Psoas muscle (tissue), 8 donors: Measurements from ENCODE around the gene SLC8A3. TPM values are rescaled to one million over a fixed set of nuclear protein-coding genes. Genes with fewer than 3 reads are reported as not detected.

ENCODE experiments used
- ATAC-seq, 4 donors: fragments of 200-7000 bp; cut with Tn5 transposase; one replicate each; pipeline ENCODE4 v1.9.1; 2020; ENCODE audit warnings: moderate library complexity in 3 of 4, mild to moderate bottlenecking in 2 of 4
- DNase-seq, 2 donors: peaks; one replicate each; pipeline ENCODE4 v3.0.0-alpha.2; 2020
- H3K27ac ChIP-seq: fragments of 200-600 bp; one replicate; pipeline ENCODE4 v1.8.0; 2022
- H3K27me3 ChIP-seq, 3 donors: fragments of 200-600 bp in 1 of 3; one replicate each; pipeline versions ENCODE4 v1.6.1 to v1.8.0; 2013 to 2022; ENCODE audit warnings: low read length in 2 of 3, mild to moderate bottlenecking in 2 of 3, moderate library complexity in 1 of 3; ENCODE audit not compliant: insufficient read depth in 3 of 3
- H3K36me3 ChIP-seq, 2 donors: fragments of 200-600 bp in 1 of 2; one replicate each; pipeline versions ENCODE4 v1.6.1 to v1.8.0; 2013 to 2022; ENCODE audit warnings: low read depth in 1 of 2, mild to moderate bottlenecking in 1 of 2, moderate library complexity in 1 of 2; ENCODE audit not compliant: insufficient read depth in 1 of 2
- H3K4me1 ChIP-seq: fragments of 200-600 bp; one replicate; pipeline ENCODE4 v1.8.0; 2022
- H3K4me3 ChIP-seq: fragments of 200-600 bp; one replicate; pipeline ENCODE4 v1.8.0; 2022; ENCODE audit warnings: mild to moderate bottlenecking
- H3K9me3 ChIP-seq: fragments of 200-600 bp; one replicate; pipeline ENCODE4 v1.8.0; 2022
- CTCF ChIP-seq: fragments of 200-600 bp; IDR thresholded peaks from one replicate; pipeline ENCODE4 v1.8.0; 2022; ENCODE audit warnings: antibody characterized with exemption
- WGBS, 3 donors: extraction: QIAGEN DNeasy Blood & Tissue Kit; methylation state at CpG; one replicate each; pipeline versions ENCODE4 v1.1.6 to v1.1.7; 2013; 5-methylcytosine and 5-hydroxymethylcytosine counted together
- intact Hi-C, 2 donors: fragments of 100-400 bp; cut with DNase I; formaldehyde crosslinking; loops; one replicate each; pipeline versions ENCODE4 v1.11.0 to v1.14.2; 2022
- polyA plus RNA-seq, 3 donors: library from polyadenylated mRNA; stranded (reverse); fragments of 200-250 nt; gene quantifications; one replicate each; pipeline ENCODE4 v1.2.3, GENCODE V29; 2013
- total RNA-seq, 4 donors: library from RNA; stranded (reverse); fragmentation: NEBNext Ultra II Directional in 2 of 4; extraction: Animal tissue kit (Norgen Biotek cat#: 25700) in 2 of 4; gene quantifications; one replicate each; pipeline versions ENCODE4 v1.2.1 to v1.2.4, GENCODE V29; 2021 to 2023
- donor health status: healthy with polysubstance abuse.
- donor health status: DM: no; HTN: no; CAD: no; lungs with moderate emphysema.
- donor health status: Bipolar disorder and iron deficiency.
- donor health status: healthy.
- donor health status: DM: yes; HTN: yes; CAD: no.
- donor health status: DM: no; HTN: no; CAD: no.
- donor health status: DM: no; HTN: no; CAD: no.
- donor health status: DM: yes; HTN: yes; CAD: no.

SLC8A3 gene
- total and polyA plus RNA-seq, 7 donors: 10.8 to 53.6 (median 20.8) TPM

GRCh38 chr14:70011098-70011497 is 177.7 kb downstream of the SLC8A3 start:
- no peak overlapping the region for H3K27ac ChIP-seq
- TF ChIP-seq CTCF: no peak
- intact Hi-C loops: loop anchor here in 1 of 2 donors (5.0 kb wide), 1 partner anchor 134 kb away; the partner anchor contains the start of gene SMOC1
- ATAC-seq: no peak
- DNase-seq: no peak
- H3K4me3 ChIP-seq: no peak overlapping the region
- no peaks in the 10 kb centered on the region for H3K4me1 ChIP-seq
- 80 to 90% (median 89%) methylated on average over 6 of the region's 6 CpGs for WGBS, 3 donors
- H3K36me3 ChIP-seq: no peaks in the 10 kb centered on the region
- H3K9me3 ChIP-seq: no peaks in the 10 kb centered on the region
- H3K27me3 ChIP-seq: no peaks in the 10 kb centered on the region

- no peak for TF ChIP-seq CTCF
- 72 to 79% (median 79%) methylated on average over 8 of the region's 8 CpGs for WGBS, 3 donors
- Histone ChIP-seq H3K36me3 (no peaks in the 10 kb centered on the region), H3K4me1 (no peaks in the 10 kb centered on the region), H3K27ac (no peak overlapping the region), H3K9me3 (no peaks in the 10 kb centered on the region), H3K27me3 (no peaks in the 10 kb centered on the region), H3K4me3 (no peak overlapping the region)
- intact Hi-C loops: loop anchor here in 1 of 2 donors (5.0 kb wide), 1 partner anchor 133 kb away; the partner anchor contains the start of gene SMOC1
- DNase-seq: no peak
- no peak for ATAC-seq
Measured at GRCh38 chr14:70009961-70010360, 178.8 kb downstream of the SLC8A3 start.

GRCh38 chr14:70008284-70009262 is 180.2 kb downstream of the SLC8A3 start:
- ATAC-seq: no peak
- Histone ChIP-seq H3K36me3 (no peaks in the 10 kb centered on the region), H3K27ac (no peak overlapping the region), H3K9me3 (no peaks in the 10 kb centered on the region), H3K4me3 (no peak overlapping the region), H3K27me3 (no peaks in the 10 kb centered on the region), H3K4me1 (no peaks in the 10 kb centered on the region)
- intact Hi-C loops: no loop called here
- DNase-seq: no peak
- WGBS, 3 donors: 50 to 55% (median 54%) methylated on average over 6 of the region's 6 CpGs
- no peak for TF ChIP-seq CTCF

- no peak for ATAC-seq
- Histone ChIP-seq H3K4me3 (no peak overlapping the region), H3K27me3 (no peaks in the 10 kb centered on the region), H3K9me3 (no peaks in the 10 kb centered on the region), H3K27ac (no peak overlapping the region), H3K36me3 (no peaks in the 10 kb centered on the region), H3K4me1 (no peaks in the 10 kb centered on the region)
- no peak for DNase-seq
- TF ChIP-seq CTCF: no peak
- 85 to 89% (median 89%) methylated on average over 6 of the region's 6 CpGs for WGBS, 3 donors
- intact Hi-C loops: no loop called here
Measured at GRCh38 chr14:70006699-70007098, 182.1 kb downstream of the SLC8A3 start.
